Adrenal gland (tissue), 5 donors: ENCODE measurements around the gene PLPP7.

Experiments
- CTCF ChIP-seq, 6 experiments: fragments of 450-650 bp in 4 of 6; fragments of 200-600 bp in 2 of 6; sonication (generic) in 1 of 6; IDR thresholded peaks; 1 replicate in 5 of 6; 2 replicates in 1 of 6; pipeline versions ENCODE4 v1.5.1 to v1.8.0; 2016 to 2021; ENCODE audit warnings: antibody characterized with exemption in 6 of 6, mild to moderate bottlenecking in 2 of 6, moderate library complexity in 1 of 6
- POLR2A ChIP-seq, 2 donors: fragments of 450-650 bp; IDR thresholded peaks; one replicate each; pipeline ENCODE4 v1.6.1; 2017; ENCODE audit warnings: antibody characterized with exemption in 2 of 2, mild to moderate bottlenecking in 2 of 2, moderate library complexity in 1 of 2
- donor health status: DM: no; HTN: no; CAD: no.

GRCh38 chr9:131298341-131298740, 8.8 kb downstream of the PLPP7 start:
- TF ChIP-seq CTCF (IDR thresholded peaks at IDR 0.05) (no peak), POLR2A (IDR thresholded peaks at IDR 0.05) (no peak)
